Measurements from ENCODE around the gene BTRC. TPM values are rescaled to one million over a fixed set of nuclear protein-coding genes. Genes with fewer than 3 reads are reported as not detected.

BTRC gene
- total RNA-seq, 1 donor from 2014 or later, result 16.7 TPM

GRCh38 chr10:101476383-101476782, 122.4 kb downstream of the BTRC start:
- peak; percentile 13 for DNase-seq (ENCODE audit: low read depth)

GRCh38 chr10:101478956-101479355, 125.0 kb downstream of the BTRC start:
- no peak for DNase-seq (ENCODE audit: low read depth)

GRCh38 chr10:101481256-101481655, 127.3 kb downstream of the BTRC start:
- DNase-seq (ENCODE audit: low read depth), result no peak

GRCh38 chr10:101482568-101482967, 128.6 kb downstream of the BTRC start:
- no peak for DNase-seq (ENCODE audit: low read depth)

- no peak for DNase-seq (ENCODE audit: low read depth)
These were observed 130.3 kb downstream of the BTRC start for GRCh38 chr10:101484175-101484745.

GRCh38 chr10:101485207-101485606, 131.2 kb downstream of the BTRC start:
- no peak for DNase-seq (ENCODE audit: low read depth)

GRCh38 chr10:101485681-101486554, 132.0 kb downstream of the BTRC start:
- DNase-seq (ENCODE audit: low read depth), result no peak

- no peak for DNase-seq (ENCODE audit: low read depth)
These were observed 133.4 kb downstream of the BTRC start for GRCh38 chr10:101487399-101487798.

- DNase-seq (ENCODE audit: low read depth), result peak; percentile 58
These were observed 135.4 kb downstream of the BTRC start for GRCh38 chr10:101489355-101489754.

- no peak for DNase-seq (ENCODE audit: low read depth)
These were observed 136.1 kb downstream of the BTRC start for GRCh38 chr10:101490026-101490425.

GRCh38 chr10:101492205-101492604, 138.2 kb downstream of the BTRC start:
- no peak for DNase-seq (ENCODE audit: low read depth)

- no peak for DNase-seq (ENCODE audit: low read depth)
These were observed 138.8 kb downstream of the BTRC start for GRCh38 chr10:101492814-101493213.

- DNase-seq (ENCODE audit: low read depth), result no peak
These were observed 139.3 kb downstream of the BTRC start for GRCh38 chr10:101493249-101493648.

- DNase-seq (ENCODE audit: low read depth), result no peak
These were observed 139.9 kb downstream of the BTRC start for GRCh38 chr10:101493782-101494281.

- no peak for DNase-seq (ENCODE audit: low read depth)
These were observed 140.7 kb downstream of the BTRC start for GRCh38 chr10:101494650-101495049.

- no peak for DNase-seq (ENCODE audit: low read depth)
These were observed 141.5 kb downstream of the BTRC start for GRCh38 chr10:101495324-101495925.

- DNase-seq (ENCODE audit: low read depth), result no peak
These were observed 150.5 kb downstream of the BTRC start for GRCh38 chr10:101504438-101504837.

GRCh38 chr10:101506829-101507661, 153.1 kb downstream of the BTRC start:
- no peak for DNase-seq (ENCODE audit: low read depth)

- DNase-seq (ENCODE audit: low read depth), result no peak
These were observed 153.9 kb downstream of the BTRC start for GRCh38 chr10:101507828-101508227.

- no peak for DNase-seq (ENCODE audit: low read depth)
These were observed 158.0 kb downstream of the BTRC start for GRCh38 chr10:101511938-101512337.

- peak; percentile 63 for DNase-seq (ENCODE audit: low read depth)
These were observed 158.8 kb downstream of the BTRC start for GRCh38 chr10:101512738-101513137.
